GM23248 (cell line): ENCODE data around the gene COX7B2.

Experiments
- EZH2 ChIP-seq: fragments of 200-600 bp; sonication (generic); IDR thresholded peaks from 2 replicates; pipeline ENCODE4 v1.6.1; 2018; ENCODE audit warnings: antibody characterized with exemption, mild to moderate bottlenecking; ENCODE audit not compliant: insufficient read depth, poor library complexity, severe bottlenecking
- EZH2phosphoT487 ChIP-seq: fragments of 200-600 bp; sonication (generic); IDR thresholded peaks from 2 replicates; pipeline ENCODE4 v1.6.1; 2018; ENCODE audit warnings: antibody characterized with exemption, moderate library complexity, mild to moderate bottlenecking, low read depth; ENCODE audit not compliant: insufficient read depth

- TF ChIP-seq EZH2: no peak
- TF ChIP-seq EZH2phosphoT487: no peak
Observed at GRCh38 chr4:46820154-46820553, 88.9 kb downstream of the COX7B2 start.
